K562 treated with DMSO at 1 percent for 4 hours (cell line): ENCODE measurements around the gene HOXD10. TPM values are rescaled to one million over a fixed set of nuclear protein-coding genes. Genes with fewer than 3 reads are reported as not detected.

ENCODE experiments used
- total RNA-seq: library from RNA; unstranded; fragments of 300-600 nt; gene quantifications from 2 replicates; pipeline ENCODE4 v1.2.3, GENCODE V29; 2022; ENCODE audit not compliant: insufficient read depth

Gene HOXD10
- not detected in 2 replicates for total RNA-seq

GRCh38 chr2:176115883-176116813 lies at the start of gene HOXD10:
Gene HOXD10, plus strand, starts transcription at chr2:176116778. Its CDS starts 56 bp downstream, at chr2:176116834.

GRCh38 chr2:176083796-176084261 lies 32.7 kb upstream of the HOXD10 start, which contains the start of gene EVX2:
Gene EVX2, minus strand, starts transcription at chr2:176083962. Its CDS starts 186 bp downstream, at chr2:176083776.

DNA sequence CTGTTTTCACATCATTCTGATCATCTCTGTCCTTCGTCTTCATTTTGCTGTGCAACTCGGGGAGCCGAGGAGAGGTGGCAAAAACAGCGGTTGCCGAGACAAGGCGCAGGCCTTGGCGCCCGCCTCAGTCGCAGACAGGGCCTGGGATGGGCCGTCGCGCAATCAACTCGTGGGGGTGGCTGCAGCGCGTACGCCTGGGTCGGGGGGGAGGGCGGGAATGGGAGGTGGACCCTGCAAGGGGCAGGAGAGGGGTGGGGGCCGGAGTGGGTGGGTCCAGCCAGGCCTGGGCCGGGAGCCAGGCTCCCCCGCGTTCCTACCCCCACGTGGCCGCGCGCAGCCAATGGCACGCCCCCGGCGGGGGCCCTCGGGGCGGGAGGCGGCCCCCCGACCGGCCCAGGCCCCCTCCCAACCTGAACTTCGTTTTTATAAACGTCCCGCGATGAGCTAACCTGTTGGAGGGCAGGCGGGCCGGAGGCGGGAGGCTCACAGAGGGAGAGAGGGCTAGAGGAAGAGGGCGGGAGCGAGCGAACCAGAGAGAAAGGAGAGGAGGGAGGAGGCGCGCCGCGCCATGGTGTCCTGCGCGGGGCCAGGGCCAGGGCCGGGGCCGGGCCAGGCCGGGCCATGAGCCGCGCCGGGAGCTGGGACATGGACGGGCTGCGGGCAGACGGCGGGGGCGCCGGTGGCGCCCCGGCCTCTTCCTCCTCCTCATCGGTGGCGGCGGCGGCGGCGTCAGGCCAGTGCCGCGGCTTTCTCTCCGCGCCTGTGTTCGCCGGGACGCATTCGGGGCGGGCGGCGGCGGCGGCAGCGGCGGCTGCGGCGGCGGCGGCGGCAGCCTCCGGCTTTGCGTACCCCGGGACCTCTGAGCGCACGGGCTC lies 24.1 kb upstream of the HOXD10 start, which contains the start of gene HOXD13:
HOXD13 (plus strand) TSS at position 452 of the 875 bp plus-strand sequence; CDS start at position 622, 170 bp downstream.

GRCh38 chr2:176099728-176100546 lies 16.6 kb upstream of the HOXD10 start, which contains the start of gene HOXD12:
Gene HOXD12, plus strand, starts transcription at chr2:176099795. Its CDS starts 7 bp downstream, at chr2:176099802.

GRCh38 chr2:176106581-176107539 lies 9.7 kb upstream of the HOXD10 start, which contains the start of gene HOXD11:
Gene HOXD11, plus strand, starts transcription at chr2:176107280. Its CDS starts 76 bp downstream, at chr2:176107356.

GRCh38 chr2:176122683-176123410 lies 6.3 kb downstream of the HOXD10 start, which contains the start of gene HOXD9:
Gene HOXD9, plus strand, starts transcription at chr2:176122719. Its CDS starts 50 bp downstream, at chr2:176122769.

DNA sequence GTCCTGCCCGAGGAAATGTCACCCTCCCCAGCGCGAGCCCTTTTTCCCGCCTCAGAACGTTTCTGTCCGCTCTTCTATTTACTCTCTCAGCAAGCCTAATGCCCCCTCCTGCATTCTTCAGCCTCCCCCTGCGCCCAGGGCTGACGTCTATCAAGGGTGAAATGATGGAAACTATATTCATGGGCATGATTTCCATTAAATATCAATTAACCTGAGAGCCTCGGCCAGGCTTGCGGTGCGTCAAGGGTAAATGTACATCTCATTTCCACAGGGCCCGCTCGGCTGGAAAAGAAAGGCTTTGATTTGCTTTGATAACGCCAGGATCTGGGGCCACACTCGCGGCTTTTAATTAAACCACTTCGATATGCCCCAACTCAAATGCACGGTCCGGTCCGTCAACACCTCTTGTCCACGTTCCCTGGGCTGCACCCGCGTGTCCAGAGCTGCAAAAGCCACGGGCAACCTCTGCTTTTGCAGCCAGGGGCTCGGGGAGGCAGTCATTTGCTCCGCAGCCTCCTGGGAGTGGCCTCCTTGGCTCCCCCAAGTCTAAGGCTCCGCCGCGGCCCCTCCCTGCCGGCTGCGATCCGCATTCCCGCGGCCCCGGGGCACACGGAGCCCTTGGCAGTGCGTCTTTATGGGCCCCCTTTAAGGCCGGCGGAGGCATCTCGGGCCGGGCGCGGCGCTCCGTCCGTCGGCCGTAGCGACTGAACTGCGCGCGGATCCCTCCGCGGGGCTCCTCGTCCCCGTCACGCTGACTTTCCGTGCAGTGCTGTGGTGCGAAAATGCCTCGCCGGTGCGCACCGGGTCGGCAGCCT lies 12.6 kb downstream of the HOXD10 start, which contains the start of gene HOXD8:
HOXD8 (plus strand) TSS at position 724 of the 815 bp plus-strand sequence. CDS start 662 bp downstream, outside the sequence.

DNA sequence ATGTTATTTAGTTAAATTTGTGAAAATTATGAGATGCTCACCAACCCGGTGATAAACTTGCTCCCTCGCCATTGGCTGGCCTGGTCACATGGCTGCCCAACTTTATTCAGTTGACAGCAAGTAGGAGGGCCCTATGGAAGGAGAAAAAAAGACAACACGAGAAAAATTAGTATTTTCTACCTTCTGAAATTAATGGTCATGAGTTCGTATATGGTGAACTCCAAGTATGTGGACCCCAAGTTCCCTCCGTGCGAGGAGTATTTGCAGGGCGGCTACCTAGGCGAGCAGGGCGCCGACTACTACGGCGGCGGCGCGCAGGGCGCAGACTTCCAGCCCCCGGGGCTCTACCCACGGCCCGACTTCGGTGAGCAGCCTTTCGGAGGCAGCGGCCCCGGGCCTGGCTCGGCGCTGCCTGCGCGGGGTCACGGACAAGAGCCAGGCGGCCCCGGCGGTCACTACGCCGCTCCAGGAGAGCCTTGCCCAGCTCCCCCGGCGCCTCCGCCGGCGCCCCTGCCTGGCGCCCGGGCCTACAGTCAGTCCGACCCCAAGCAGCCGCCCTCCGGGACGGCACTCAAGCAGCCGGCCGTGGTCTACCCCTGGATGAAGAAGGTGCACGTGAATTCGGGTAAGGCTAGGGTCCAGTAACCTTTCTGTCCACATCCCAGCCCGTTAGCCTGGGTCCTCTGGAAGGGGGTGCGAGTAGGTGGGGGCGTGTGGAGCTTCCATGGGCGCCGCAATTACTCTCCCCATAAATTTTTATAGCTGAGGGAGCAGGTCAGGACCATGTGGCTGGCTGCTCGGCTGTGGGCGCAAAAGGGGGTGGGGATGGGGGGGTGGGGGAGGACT lies 35.1 kb downstream of the HOXD10 start, which contains the start of gene HOXD4:
HOXD4 (plus strand) TSS at position 109 of the 846 bp plus-strand sequence; CDS start at position 193, 84 bp downstream.

GRCh38 chr2:176156807-176157498 lies 40.4 kb downstream of the HOXD10 start, which contains the start of gene HOXD3:
Gene HOXD3, plus strand, starts transcription at chr2:176157307. Its CDS starts 11,808 bp downstream, at chr2:176169115.

Other genes starting within 250 kb of the HOXD10 start
- gene LNPK, start 114.5 kb upstream of the HOXD10 start, total RNA-seq = 12.8 and 16.2 TPM in 2 replicates
- not detected in 2 replicates for gene EVX2, start 32.8 kb upstream of the HOXD10 start, total RNA-seq
- not detected in 2 replicates for gene HOXD13, start 24.1 kb upstream of the HOXD10 start, total RNA-seq
- gene HOXD12, start 17.0 kb upstream of the HOXD10 start, total RNA-seq = not detected in 2 replicates
- not detected in 2 replicates for gene HOXD11, start 9.5 kb upstream of the HOXD10 start, total RNA-seq
- gene HOXD9, start 5.9 kb downstream of the HOXD10 start, total RNA-seq = not detected in 2 replicates
- gene HOXD8, start 12.9 kb downstream of the HOXD10 start, total RNA-seq = not detected in 2 replicates
- not detected in 2 replicates for gene HOXD4, start 34.8 kb downstream of the HOXD10 start, total RNA-seq
- not detected in 2 replicates for gene HOXD3, start 40.5 kb downstream of the HOXD10 start, total RNA-seq
- gene HOXD1, start 71.9 kb downstream of the HOXD10 start, total RNA-seq = not detected in 2 replicates
- 43.4 and 54.9 TPM in 2 replicates for gene MTX2, start 152.7 kb downstream of the HOXD10 start, total RNA-seq